Measurements from ENCODE around the gene SRI. TPM values are rescaled to one million over a fixed set of nuclear protein-coding genes. Genes with fewer than 3 reads are reported as not detected.

The SRI gene
- total and polyA plus RNA-seq, 2 donors (not counting 1 experiment from before 2014, with no cell fraction given): 46.5 to 49.9 TPM

DNA sequence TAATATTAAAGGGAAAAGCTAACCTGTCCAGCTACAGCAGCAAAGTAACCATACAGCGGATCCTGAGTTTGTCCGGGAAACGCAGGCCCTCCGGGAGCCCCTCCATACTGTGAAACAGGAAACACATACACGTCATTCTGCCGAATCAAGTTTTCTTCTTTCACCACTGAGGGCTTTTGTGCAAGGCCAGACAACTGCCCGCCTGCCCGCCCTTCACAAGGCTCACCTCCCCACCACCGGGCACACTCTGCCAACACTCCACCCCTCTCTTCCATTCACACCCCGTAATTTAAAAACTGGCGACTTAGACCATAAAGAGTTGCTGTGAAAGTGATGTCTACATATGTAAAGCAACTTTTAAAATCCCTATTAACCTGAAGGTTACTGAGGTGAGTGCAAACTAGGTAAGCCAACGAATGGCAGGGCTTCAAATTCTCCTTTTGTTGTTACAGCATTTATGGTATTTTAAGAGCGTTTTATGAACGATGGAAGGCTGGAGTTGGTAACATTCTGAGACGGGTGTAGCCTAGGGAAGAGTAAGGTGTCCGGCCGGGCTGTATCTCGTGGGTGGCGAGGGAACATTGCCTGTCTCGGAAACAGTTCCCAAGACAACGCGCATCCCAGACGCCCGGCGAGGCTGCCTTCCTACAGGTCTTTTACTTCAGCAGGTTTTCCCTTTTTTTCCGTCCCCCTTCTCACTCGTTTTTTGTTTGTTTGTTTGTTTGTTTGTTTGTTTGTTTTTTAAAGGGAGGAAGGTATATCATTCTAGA is 817 bp downstream of the SRI start:
- Histone ChIP-seq H3K36me3 (replicated peaks in 1 of 2; ENCODE audit: control extremely low read depth in 1 of 2, control insufficient read depth in 1 of 2, extremely low read depth in 1 of 2, insufficient read depth in 2 of 2, low read length in 1 of 2) (peaks cover 0 to 24% of the 10 kb centered on the region in 2 experiments), H3K27me3 (replicated peaks in 1 of 4; ENCODE audit: control extremely low read depth in 1 of 4, control insufficient read depth in 3 of 4, insufficient read depth in 4 of 4, low read length in 3 of 4) (no peaks in the 10 kb centered on the region), H2AFZ (ENCODE audit: insufficient read depth, low read depth, low read length, poor library complexity, severe bottlenecking) (peak overlapping the region; percentile 90), H3K4me3 (ENCODE audit: control extremely low read depth in 1 of 5, extremely low read depth in 1 of 5, insufficient read depth in 1 of 5, low read depth in 2 of 5, low read length in 4 of 5) (peak overlapping the region; percentile 83 to 91 (median 88)), H3K79me2 (ENCODE audit: control insufficient read depth, insufficient read depth, low read length) (peaks cover 15% of the 10 kb centered on the region), H3K27ac (ENCODE audit: low read length in 2 of 2) (peak overlapping the region; percentile 68 to 78), H3K9ac (ENCODE audit: low read length) (peak overlapping the region; percentile 85), H3K4me1 (ENCODE audit: control insufficient read depth in 2 of 2, insufficient read depth in 2 of 2, low read length in 2 of 2) (peaks cover 13 to 25% of the 10 kb centered on the region in 2 donors), H3K9me3 (ENCODE audit: control extremely low read depth in 1 of 3, control insufficient read depth in 2 of 3, insufficient read depth in 1 of 3, low read length in 2 of 3) (no peaks in the 10 kb centered on the region), H4K20me1 (ENCODE audit: control insufficient read depth, insufficient read depth, low read length, poor library complexity, severe bottlenecking) (peaks cover under 1% of the 10 kb centered on the region), H3K4me2 (replicated peaks; ENCODE audit: low read depth, low read length, poor library complexity, severe bottlenecking) (peak overlapping the region; percentile 90)
- DNase-seq: peak; percentile 56
- under 1% methylated on average over 20 of the region's 27 CpGs for WGBS (ENCODE audit: insufficient coverage)
- peak; percentile 6 for ATAC-seq (ENCODE audit: low read depth)
- ChIA-PET CTCF (interaction anchor here (2.2 kb wide), 1 partner anchor 7 kb away, joined by 5 read pairs; no protein-coding TSS in a partner anchor), POLR2A (no interaction called here)
- Mint-ChIP-seq H3K4me3 (peak overlapping the region; percentile 94), H3K27ac (peak overlapping the region; percentile 84), H3K9me3 (ENCODE audit: insufficient read depth) (no peaks in the 10 kb centered on the region), H3K27me3 (no peaks in the 10 kb centered on the region), H3K4me1 (peaks cover 27% of the 10 kb centered on the region)
- no peak for TF ChIP-seq EZH2 (IDR thresholded peaks at IDR 0.05; ENCODE audit: borderline replicate concordance, insufficient read depth, low read depth, low read length, poor library complexity, severe bottlenecking)
- intact Hi-C loops (cut with micrococcal nuclease): loop anchor here (1.0 to 5.0 kb wide), 4 partner anchors 285 to 997 kb away; partner anchors contain the start of genes ADAM22, CROT, DBF4 and SLC25A40

DNA sequence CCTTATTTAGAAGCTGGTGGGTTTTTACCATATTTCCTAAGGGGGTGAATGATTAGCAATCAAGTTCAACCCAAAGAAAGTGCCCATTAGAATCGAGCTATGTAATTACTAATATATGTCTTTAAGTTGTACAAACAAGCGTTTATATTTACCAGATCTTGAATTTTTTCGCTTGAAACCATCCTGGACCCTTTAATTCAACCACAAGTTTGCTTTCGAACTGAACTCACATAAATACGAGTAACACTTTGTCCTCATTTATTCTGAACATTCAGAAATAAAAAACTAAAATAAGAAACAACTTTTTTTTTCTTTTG is 1.5 kb downstream of the SRI start:
- Histone ChIP-seq H3K36me3 (replicated peaks in 1 of 2; ENCODE audit: control extremely low read depth in 1 of 2, control insufficient read depth in 1 of 2, extremely low read depth in 1 of 2, insufficient read depth in 2 of 2, low read length in 1 of 2) (peaks cover 0 to 28% of the 10 kb centered on the region in 2 experiments), H3K4me2 (replicated peaks; ENCODE audit: low read depth, low read length, poor library complexity, severe bottlenecking) (peak overlapping the region; percentile 90), H2AFZ (ENCODE audit: insufficient read depth, low read depth, low read length, poor library complexity, severe bottlenecking) (peak overlapping the region; percentile 90), H3K9me3 (ENCODE audit: control extremely low read depth in 1 of 3, control insufficient read depth in 2 of 3, insufficient read depth in 1 of 3, low read length in 2 of 3) (no peaks in the 10 kb centered on the region), H3K27ac (ENCODE audit: low read length in 2 of 2) (peak overlapping the region; percentile 68 to 78), H3K9ac (ENCODE audit: low read length) (peak overlapping the region; percentile 85), H3K27me3 (replicated peaks in 1 of 4; ENCODE audit: control extremely low read depth in 1 of 4, control insufficient read depth in 3 of 4, insufficient read depth in 4 of 4, low read length in 3 of 4) (no peaks in the 10 kb centered on the region), H3K4me1 (ENCODE audit: control insufficient read depth in 2 of 2, insufficient read depth in 2 of 2, low read length in 2 of 2) (peaks cover 13 to 25% of the 10 kb centered on the region in 2 donors), H3K79me2 (ENCODE audit: control insufficient read depth, insufficient read depth, low read length) (peaks cover 17% of the 10 kb centered on the region), H3K4me3 (ENCODE audit: control extremely low read depth in 1 of 5, extremely low read depth in 1 of 5, insufficient read depth in 1 of 5, low read depth in 2 of 5, low read length in 4 of 5) (peak overlapping the region; percentile 83 to 91 (median 88)), H4K20me1 (ENCODE audit: control insufficient read depth, insufficient read depth, low read length, poor library complexity, severe bottlenecking) (peaks cover 7% of the 10 kb centered on the region)
- ATAC-seq (ENCODE audit: low read depth) (no peak), DNase-seq (no peak)
- peak overlapping the region; percentile 16 for H3K27ac Mint-ChIP-seq
- peak overlapping the region; percentile 94 for H3K4me3 Mint-ChIP-seq
- peaks cover 27% of the 10 kb centered on the region for H3K4me1 Mint-ChIP-seq
- intact Hi-C loops (cut with micrococcal nuclease): loop anchor here (2.0 to 5.0 kb wide), 3 partner anchors 342 to 996 kb away; partner anchors contain the start of genes CROT, DBF4 and SLC25A40
- no peaks in the 10 kb centered on the region for H3K9me3 Mint-ChIP-seq (ENCODE audit: insufficient read depth)
- H3K27me3 Mint-ChIP-seq: no peaks in the 10 kb centered on the region
- CTCF ChIA-PET: interaction anchor here (1.3 to 2.2 kb wide), 2 partner anchors 8 to 16 kb away, joined by 4 to 5 read pairs; no protein-coding TSS in a partner anchor
- TF ChIP-seq, protein P1, sequence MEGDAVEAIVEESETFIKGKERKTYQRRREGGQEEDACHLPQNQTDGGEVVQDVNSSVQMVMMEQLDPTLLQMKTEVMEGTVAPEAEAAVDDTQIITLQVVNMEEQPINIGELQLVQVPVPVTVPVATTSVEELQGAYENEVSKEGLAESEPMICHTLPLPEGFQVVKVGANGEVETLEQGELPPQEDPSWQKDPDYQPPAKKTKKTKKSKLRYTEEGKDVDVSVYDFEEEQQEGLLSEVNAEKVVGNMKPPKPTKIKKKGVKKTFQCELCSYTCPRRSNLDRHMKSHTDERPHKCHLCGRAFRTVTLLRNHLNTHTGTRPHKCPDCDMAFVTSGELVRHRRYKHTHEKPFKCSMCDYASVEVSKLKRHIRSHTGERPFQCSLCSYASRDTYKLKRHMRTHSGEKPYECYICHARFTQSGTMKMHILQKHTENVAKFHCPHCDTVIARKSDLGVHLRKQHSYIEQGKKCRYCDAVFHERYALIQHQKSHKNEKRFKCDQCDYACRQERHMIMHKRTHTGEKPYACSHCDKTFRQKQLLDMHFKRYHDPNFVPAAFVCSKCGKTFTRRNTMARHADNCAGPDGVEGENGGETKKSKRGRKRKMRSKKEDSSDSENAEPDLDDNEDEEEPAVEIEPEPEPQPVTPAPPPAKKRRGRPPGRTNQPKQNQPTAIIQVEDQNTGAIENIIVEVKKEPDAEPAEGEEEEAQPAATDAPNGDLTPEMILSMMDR (IDR thresholded peaks at IDR 0.05): no peak
- no peak for TF ChIP-seq EZH2 (IDR thresholded peaks at IDR 0.05; ENCODE audit: borderline replicate concordance, insufficient read depth, low read depth, low read length, poor library complexity, severe bottlenecking)
- POLR2A ChIA-PET: no interaction called here
- WGBS (ENCODE audit: insufficient coverage): 0% methylated on average over 2 of the region's 5 CpGs
